ENCODE results near the gene GALNT16.

DNA sequence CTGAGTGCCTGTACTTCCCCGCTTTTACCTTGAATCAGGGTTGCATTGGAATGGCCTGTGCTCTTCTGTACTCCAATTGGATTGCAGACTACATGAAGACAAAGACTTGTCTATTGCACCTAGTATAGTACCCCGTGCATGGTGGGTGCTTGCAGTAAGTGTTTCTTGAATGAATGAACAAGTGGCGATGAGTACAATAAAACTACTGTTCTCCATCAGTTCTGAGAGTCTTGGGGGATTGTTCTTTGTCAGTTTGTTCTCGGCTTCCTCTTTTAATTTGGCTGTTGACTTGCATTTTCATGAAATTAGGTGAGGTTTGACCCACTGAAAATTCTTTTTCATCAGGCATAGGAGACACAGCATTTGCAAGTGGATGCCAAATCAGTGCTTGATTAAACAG, 104.0 kb downstream of the GALNT16 start:
- TF ChIP-seq, protein P1, sequence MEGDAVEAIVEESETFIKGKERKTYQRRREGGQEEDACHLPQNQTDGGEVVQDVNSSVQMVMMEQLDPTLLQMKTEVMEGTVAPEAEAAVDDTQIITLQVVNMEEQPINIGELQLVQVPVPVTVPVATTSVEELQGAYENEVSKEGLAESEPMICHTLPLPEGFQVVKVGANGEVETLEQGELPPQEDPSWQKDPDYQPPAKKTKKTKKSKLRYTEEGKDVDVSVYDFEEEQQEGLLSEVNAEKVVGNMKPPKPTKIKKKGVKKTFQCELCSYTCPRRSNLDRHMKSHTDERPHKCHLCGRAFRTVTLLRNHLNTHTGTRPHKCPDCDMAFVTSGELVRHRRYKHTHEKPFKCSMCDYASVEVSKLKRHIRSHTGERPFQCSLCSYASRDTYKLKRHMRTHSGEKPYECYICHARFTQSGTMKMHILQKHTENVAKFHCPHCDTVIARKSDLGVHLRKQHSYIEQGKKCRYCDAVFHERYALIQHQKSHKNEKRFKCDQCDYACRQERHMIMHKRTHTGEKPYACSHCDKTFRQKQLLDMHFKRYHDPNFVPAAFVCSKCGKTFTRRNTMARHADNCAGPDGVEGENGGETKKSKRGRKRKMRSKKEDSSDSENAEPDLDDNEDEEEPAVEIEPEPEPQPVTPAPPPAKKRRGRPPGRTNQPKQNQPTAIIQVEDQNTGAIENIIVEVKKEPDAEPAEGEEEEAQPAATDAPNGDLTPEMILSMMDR (IDR thresholded peaks at IDR 0.05; ENCODE audit: low read length) = no peak
- TF ChIP-seq EZH2 (optimal IDR thresholded peaks at IDR 0.05; ENCODE audit: low read depth, low read length) = no peak

Measured in MM.1S (cell line).